HG03135 (cell line): ENCODE results near the gene PLA2G6.
"Not testable (repeated sequence)": the region's sequence is repeated elsewhere in the genome, so short reads cannot be mapped to it uniquely, and the experiment has no call there.

Source experiments
- ATAC-seq: cut with Tn5 transposase; IDR thresholded peaks from one replicate; pipeline ENCODE4 v1.9.1; 2021; ENCODE audit warnings: mild to moderate bottlenecking, moderate library complexity; ENCODE audit not compliant: unreplicated experiment

PLA2G6 gene

GRCh38 chr22:38088629-38089473, 92.8 kb downstream of the PLA2G6 start:
- no peak for ATAC-seq

GRCh38 chr22:38087855-38088254, 93.8 kb downstream of the PLA2G6 start:
- no peak for ATAC-seq

GRCh38 chr22:38086942-38087341, 94.7 kb downstream of the PLA2G6 start:
- no peak for ATAC-seq

GRCh38 chr22:38086001-38086845, 95.4 kb downstream of the PLA2G6 start:
- ATAC-seq = no peak

GRCh38 chr22:38085501-38085900, 96.1 kb downstream of the PLA2G6 start:
- no peak for ATAC-seq

- no peak for ATAC-seq
These were observed 96.6 kb downstream of the PLA2G6 start for GRCh38 chr22:38085056-38085455.

DNA sequence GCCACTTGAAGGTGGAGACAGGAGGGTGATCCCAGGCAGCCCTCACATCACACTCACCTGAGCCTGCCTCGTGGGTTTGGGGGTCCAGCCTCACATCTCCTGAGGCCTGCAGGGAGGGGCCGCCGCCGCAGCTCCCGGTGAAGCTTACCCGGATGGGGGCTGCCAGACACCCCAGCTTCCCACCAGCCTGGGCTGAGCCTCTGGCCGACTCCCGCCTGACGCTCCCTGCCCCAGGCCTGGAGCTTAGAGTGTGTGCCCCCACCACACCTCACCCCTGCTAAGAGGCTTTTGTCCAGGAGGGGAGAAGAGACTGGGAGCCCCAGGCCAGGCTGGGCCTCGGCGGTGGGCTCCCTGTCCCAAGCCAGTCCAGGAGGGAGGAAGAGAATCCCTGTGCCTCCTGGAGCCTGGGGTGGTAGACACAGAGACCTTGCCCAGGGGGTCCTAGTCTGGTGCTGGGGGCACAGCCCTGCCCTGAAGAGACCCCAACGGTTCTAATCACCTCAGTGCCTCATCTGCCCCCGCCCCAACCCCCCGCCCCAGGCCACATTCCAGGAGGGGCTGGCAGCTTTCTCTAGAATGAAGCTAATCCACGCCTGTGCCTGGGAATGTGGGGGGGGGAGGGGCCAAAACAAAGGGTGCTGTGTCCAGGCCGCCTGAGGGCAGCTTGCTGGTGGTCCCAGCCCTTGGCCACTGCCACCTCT, 97.5 kb downstream of the PLA2G6 start, which contains the start of gene SLC16A8:
SLC16A8 (minus strand) TSS at position 254 of the 701 bp plus-strand sequence. CDS start 1,311 bp downstream, outside the sequence.
- ATAC-seq = no peak

GRCh38 chr22:38082986-38083710, 98.5 kb downstream of the PLA2G6 start:
- ATAC-seq = no peak

- no peak for ATAC-seq
These were observed 99.4 kb downstream of the PLA2G6 start for GRCh38 chr22:38081941-38082828.

GRCh38 chr22:38081636-38081940, 100.0 kb downstream of the PLA2G6 start:
- ATAC-seq = no peak

DNA sequence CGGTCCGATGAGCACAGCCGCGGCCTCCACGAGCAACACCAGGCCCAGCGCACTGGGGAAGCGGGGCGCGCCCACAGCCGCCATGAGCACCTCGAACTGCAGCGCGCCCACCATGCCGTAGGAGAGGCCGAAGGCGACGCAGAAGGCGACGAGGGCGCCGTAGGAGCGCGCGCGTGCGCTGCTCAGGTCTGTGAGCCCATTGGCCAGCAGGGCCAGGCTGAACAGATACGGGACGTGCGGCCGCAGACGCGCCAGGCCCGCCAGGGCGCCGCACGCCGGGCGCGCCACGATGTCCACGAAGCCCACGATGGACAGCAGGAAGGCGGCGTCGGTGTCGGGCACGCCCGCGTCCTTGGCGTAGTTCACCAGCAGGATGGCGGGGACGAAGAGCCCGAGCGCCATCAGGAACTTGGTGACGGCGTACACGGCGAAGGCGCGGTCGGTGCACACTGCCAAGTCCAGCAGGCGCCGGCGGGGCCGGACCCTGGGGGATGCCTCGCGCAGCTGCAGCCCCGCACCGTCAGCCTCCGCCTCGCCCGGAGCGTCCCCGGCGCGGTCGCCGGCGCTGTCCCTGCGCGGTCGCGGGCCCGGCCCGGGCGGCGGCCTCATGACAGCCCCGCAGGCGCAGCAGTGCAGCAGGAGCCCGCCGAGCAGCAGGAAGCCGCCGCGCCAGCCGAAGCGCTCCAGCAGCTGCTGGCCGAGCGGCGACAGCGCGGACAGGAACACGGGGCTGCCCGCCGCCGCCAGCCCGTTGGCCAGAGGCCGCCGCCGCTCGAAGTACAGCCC, 100.6 kb downstream of the PLA2G6 start:
- no peak for ATAC-seq

GRCh38 chr22:38080474-38080849, 101.2 kb downstream of the PLA2G6 start:
- no peak for ATAC-seq

- no peak for ATAC-seq
These were observed 101.8 kb downstream of the PLA2G6 start for GRCh38 chr22:38079804-38080203.

DNA sequence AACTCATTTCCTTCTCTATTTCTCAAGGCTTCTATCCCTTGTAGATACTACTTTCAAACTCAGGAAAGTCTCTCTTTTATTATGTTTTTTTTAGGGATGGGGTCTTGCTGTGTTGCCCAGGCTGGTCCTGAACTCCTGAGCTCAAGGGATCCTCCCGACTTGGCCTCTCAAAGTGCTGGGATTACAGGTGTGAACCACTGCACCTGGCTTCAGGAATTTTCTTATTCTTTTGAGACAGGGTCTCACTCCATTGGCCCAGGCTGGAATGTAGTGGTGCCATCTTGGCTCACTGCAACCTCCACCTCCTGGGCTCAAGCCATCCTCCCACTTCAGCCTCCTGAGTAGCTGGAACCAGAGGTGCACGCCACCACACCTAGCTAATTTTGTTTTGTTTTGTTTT, 102.4 kb downstream of the PLA2G6 start:
- ATAC-seq = not testable (repeated sequence)

- no peak for ATAC-seq
These were observed 103.4 kb downstream of the PLA2G6 start for GRCh38 chr22:38078046-38078840.

- ATAC-seq = no peak
These were observed 104.0 kb downstream of the PLA2G6 start for GRCh38 chr22:38077595-38077994.

- no peak for ATAC-seq
These were observed 104.5 kb downstream of the PLA2G6 start for GRCh38 chr22:38077096-38077495.

GRCh38 chr22:38075961-38076360, 105.7 kb downstream of the PLA2G6 start:
- no peak for ATAC-seq
